ENCODE data around the gene SYT2.
"Not testable (repeated sequence)": the region's sequence is repeated elsewhere in the genome, so short reads cannot be mapped to it uniquely, and the experiment has no call there.

Gene SYT2

GRCh38 chr1:202710070-202711045 lies at the start of gene SYT2:
Gene SYT2, minus strand, starts transcription at chr1:202710454. Its CDS starts 104,682 bp downstream, at chr1:202605772.
- no peak for FAIRE-seq

DNA sequence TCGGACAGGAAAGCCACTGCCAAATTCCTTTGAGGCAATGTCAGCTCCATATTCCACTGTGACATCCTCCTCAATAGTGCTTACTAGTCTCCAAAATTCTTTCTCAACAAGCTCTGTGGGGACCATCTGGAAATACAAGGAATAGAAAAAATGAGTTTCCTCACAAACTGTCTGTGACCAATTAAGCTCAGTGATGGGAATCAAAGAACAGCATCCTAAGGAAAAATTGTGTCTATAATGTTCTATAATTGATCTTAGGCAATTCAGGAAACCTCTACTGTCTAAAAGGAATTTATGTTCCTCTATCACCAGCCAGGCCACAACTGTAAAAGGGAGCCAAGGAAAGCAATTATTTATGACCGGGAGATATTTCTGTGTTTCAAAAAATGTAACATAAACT lies 46.1 kb upstream of the SYT2 start:
- FAIRE-seq = no peak

GRCh38 chr1:202754293-202754692 lies 44.0 kb upstream of the SYT2 start:
- FAIRE-seq = no peak

DNA sequence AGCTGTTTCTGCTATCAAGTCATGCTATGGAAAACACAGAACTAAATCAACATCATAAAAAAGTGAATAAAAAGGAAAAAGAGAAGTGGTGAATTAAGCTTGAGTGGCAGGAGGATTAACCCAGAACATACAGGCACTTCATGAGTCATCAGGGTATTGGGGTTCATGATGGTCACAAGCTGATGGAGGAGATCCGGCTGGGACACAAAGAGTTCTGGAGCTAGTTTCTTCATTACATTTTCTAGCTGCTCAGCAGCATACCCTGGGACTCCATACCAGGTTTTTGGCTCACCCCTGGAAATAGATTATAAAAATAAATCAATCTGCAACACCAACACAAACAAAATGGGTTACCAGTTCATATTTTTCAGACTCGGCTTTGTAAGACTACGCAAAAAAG lies 42.5 kb upstream of the SYT2 start:
- no peak for FAIRE-seq

DNA sequence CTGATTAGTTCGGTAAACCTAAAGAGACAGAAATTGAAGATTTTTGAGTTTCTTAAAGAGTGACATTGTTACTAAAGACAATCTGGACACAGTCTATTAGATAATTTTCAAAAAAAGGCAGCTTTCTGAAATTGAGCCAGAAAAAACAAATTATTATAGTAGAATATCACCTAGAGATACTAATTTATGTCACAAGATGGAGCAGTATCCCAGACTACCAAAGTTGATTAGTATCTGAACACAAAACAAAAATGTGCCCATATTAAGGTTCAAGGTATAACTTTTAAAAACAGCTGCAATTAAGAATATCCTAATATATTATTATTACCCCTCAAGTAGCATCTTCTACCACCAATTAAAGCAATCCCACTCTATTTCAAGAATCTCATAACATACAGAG lies 40.5 kb upstream of the SYT2 start:
- FAIRE-seq = no peak

GRCh38 chr1:202750024-202750423 lies 39.8 kb upstream of the SYT2 start:
- no peak for FAIRE-seq

GRCh38 chr1:202745323-202745888 lies 35.2 kb upstream of the SYT2 start:
- FAIRE-seq = no peak

DNA sequence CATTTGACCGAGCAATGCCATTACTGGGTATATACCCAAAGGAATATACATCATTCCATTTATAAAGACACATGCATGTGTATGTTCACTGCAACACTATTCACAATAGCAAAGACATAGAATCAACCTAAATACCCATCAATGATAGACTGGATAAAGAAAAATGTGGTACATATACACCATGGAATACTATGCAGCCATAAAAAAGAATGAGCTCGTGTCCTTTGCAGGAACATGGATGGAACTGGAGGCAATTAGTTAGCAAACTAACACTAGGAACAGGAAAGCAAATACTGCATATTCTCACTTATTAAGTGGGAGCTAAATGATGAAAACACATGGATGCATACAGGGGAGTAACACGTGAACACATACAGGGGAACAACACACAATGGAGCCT lies 34.5 kb upstream of the SYT2 start:
- not testable (repeated sequence) for FAIRE-seq

DNA sequence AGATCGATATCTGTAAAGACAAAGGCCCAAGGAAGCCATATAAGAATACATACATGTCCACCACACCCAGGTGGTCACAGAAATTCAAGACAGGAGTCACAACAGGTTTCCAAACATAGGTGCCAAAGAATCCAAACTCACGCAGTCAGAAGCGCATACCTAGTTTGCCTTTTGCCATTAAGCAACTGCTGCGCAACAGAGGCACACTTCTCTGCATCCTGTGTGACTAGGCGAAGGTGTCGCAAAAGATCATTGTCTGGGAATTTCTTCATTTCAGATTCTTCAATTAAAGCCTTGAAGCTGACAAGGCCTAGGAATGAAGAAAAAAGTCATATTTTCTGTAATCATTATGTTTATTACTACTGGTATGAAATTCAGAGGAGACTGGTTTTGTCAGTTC lies 32.2 kb upstream of the SYT2 start:
- no peak for FAIRE-seq

GRCh38 chr1:202733251-202733650 lies 23.0 kb upstream of the SYT2 start:
- no peak for FAIRE-seq

DNA sequence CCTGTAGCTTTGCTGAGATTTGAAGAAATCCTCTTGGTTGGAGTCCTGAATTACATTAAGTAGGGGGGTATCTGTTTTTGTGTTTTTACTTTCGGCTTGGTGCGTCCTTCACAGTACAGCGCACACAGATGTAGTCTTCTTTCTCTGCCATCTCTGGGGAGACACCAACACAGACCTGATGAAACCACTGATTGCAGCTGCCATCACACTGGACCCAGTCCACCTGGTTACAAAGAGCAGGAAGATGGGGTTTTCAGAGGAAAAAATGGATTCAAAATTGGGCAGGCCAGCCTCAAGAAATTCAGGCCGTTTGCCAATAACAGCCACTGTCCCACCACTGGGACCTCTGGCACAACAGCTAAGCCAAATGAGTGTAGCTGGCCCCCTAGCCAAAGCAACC lies 18.7 kb upstream of the SYT2 start:
- FAIRE-seq = no peak

GRCh38 chr1:202725526-202725925 lies 15.3 kb upstream of the SYT2 start:
- no peak for FAIRE-seq

GRCh38 chr1:202723708-202724107 lies 13.5 kb upstream of the SYT2 start:
- FAIRE-seq = no peak

GRCh38 chr1:202723046-202723445 lies 12.8 kb upstream of the SYT2 start:
- not testable (repeated sequence) for FAIRE-seq

GRCh38 chr1:202716654-202717053 lies 6.4 kb upstream of the SYT2 start:
- FAIRE-seq = no peak

GRCh38 chr1:202714202-202714601 lies 3.9 kb upstream of the SYT2 start:
- FAIRE-seq = not testable (repeated sequence)

DNA sequence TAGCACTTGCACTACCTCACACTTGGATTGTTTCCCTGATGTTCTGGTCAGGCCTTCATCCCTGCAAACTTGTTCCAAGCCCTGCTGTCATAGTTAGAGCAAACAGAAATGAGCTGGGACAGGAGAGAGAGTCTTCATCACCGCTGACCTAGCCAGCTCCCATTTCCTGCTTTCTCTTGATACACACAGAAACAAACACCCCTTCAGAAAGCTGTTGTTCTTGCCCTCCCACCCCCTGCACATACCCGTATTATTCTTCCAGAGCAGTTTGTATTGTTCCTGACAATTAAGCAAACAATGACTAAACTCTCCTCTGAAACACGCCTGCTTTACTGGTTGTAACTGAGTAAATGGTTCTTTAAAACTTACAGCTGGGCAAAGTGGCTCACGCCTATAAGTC lies 2.9 kb upstream of the SYT2 start:
- no peak for FAIRE-seq

DNA sequence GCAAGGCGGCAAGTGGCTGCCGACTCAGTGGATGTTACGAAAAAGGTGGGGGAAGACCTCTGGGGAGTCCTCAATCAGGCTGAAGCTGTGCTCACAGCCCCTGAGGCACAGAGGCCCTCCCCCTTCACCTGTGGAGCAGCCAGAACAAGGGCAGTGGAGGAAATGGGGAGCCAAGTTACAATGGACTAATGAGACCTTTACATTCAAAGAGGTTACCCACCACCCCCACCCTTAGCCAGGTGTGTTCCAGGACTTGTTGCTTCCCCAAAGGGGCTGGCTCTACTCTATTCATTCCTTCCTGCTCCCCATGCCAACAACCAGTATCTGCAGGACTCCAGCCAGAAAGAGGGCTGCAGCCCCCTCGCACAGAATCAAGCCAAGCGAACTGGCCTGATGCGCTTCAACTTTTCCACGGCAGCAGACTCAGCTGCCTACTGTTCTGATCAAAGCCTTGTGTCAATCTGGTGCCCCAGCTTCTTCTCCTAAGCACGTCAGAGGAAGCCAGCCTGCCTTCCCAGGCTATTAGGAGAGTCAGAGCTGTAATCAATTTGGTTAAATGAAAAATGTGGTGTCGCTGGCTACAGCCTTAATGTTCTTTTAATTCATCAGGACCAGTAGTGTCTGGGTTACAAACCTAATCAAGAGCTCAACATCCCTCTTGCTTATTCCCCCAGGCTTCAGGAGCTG lies 1.8 kb upstream of the SYT2 start:
- no peak for FAIRE-seq

- FAIRE-seq = no peak
Observed at GRCh38 chr1:202709276-202710041, 795 bp downstream of the SYT2 start.

GRCh38 chr1:202708456-202709275 lies 1.6 kb downstream of the SYT2 start:
- no peak for FAIRE-seq

DNA sequence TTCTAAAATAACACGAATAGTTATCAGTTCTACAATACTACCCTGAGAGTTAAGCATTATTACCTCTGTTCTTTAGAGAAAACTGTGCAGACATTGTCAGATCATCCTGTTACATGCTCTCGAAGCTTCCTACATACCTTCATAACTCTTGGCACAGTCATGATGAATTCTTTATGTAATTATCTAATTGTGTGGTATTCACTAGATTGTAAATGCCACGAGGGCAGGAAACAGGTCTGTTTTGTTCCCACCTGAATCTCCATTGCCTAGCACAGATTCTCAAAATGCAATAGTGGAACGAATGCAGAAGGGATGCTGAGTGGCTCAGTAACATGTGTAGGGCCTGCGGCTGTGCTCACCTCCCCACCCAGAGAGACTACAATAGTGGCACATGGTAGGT lies 3.4 kb downstream of the SYT2 start:
- FAIRE-seq = no peak

DNA sequence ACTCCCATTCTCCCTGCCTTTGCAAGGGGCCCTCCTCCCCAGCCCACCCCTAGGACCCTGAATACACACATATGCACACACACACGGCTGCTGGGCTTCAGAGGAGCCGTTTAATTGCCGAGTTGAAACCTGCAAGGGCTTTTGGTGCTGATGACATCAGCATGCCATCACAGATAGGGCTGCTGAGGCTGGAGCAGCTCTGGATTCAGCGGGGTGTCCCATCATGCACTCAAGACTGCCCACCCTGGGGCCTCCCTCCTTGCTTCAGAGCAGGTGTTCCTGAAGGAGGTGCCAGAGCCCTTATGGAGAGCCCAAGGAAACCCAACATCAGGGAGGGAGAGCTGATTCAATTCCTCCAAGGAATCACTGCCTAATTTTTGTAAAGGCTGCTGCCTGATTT lies 5.7 kb downstream of the SYT2 start:
- FAIRE-seq = no peak
